IMR-90 (cell line): ENCODE data around the gene NGFR.
"Not testable (repeated sequence)": the region's sequence is repeated elsewhere in the genome, so short reads cannot be mapped to it uniquely, and the experiment has no call there.

ENCODE experiments used
- BHLHE40 ChIP-seq: fragments of 150-350 bp; IDR thresholded peaks from 2 replicates; pipeline ENCODE4 v1.6.1; 2016; ENCODE audit warnings: mild to moderate bottlenecking, low read depth, low read length
- CTCF ChIP-seq: conservative IDR thresholded peaks from 2 replicates; pipeline ENCODE4 v1.5.1; 2012; ENCODE audit warnings: mild to moderate bottlenecking, low read depth, low read length, improper control_type of control experiment
- ELK1 ChIP-seq: fragments of 150-350 bp; IDR thresholded peaks from 2 replicates; pipeline ENCODE4 v1.6.1; 2016; ENCODE audit warnings: low read depth, mild to moderate bottlenecking, low read length, moderate library complexity, borderline replicate concordance
- FOS ChIP-seq: fragments of 150-350 bp; IDR thresholded peaks from 2 replicates; pipeline ENCODE4 v1.6.1; 2016; ENCODE audit warnings: low read depth, low read length
- MAFK ChIP-seq: IDR thresholded peaks from 2 replicates; pipeline ENCODE4 v1.6.1; 2012; ENCODE audit warnings: low read depth, low read length, improper control_type of control experiment
- MAZ ChIP-seq: IDR thresholded peaks from 2 replicates; pipeline ENCODE4 v1.6.1; 2012; ENCODE audit warnings: low read depth, mild to moderate bottlenecking, low read length, improper control_type of control experiment, moderate library complexity, borderline replicate concordance
- MXI1 ChIP-seq: IDR thresholded peaks from 2 replicates; pipeline ENCODE4 v1.6.1; 2012; ENCODE audit warnings: low read depth, mild to moderate bottlenecking, low read length, moderate library complexity, borderline replicate concordance
- NFE2L2 ChIP-seq: fragments of 150-350 bp; IDR thresholded peaks from 2 replicates; pipeline ENCODE4 v1.6.1; 2016; ENCODE audit warnings: low read depth, mild to moderate bottlenecking, low read length
- POLR2A ChIP-seq: IDR thresholded peaks from 2 replicates; pipeline ENCODE4 v1.6.1; 2012; ENCODE audit warnings: mild to moderate bottlenecking, low read depth, low read length
- RAD21 ChIP-seq: IDR thresholded peaks from 2 replicates; pipeline ENCODE4 v1.6.1; 2012; ENCODE audit warnings: low read length, improper control_type of control experiment
- USF2 ChIP-seq: fragments of 150-350 bp; IDR thresholded peaks from 2 replicates; pipeline ENCODE4 v1.6.1; 2017; ENCODE audit warnings: mild to moderate bottlenecking, antibody characterized with exemption, low read length, low read depth

- TF ChIP-seq MAZ, MXI1, NFE2L2, CTCF, ELK1, BHLHE40, RAD21, POLR2A, USF2, FOS, MAFK: not testable (repeated sequence)
Observed at GRCh38 chr17:49550764-49551163, 55.7 kb downstream of the NGFR start.
